OCI-M1 (cell line): ENCODE results near the gene ADIRF.
"Not testable (repeated sequence)": the region's sequence is repeated elsewhere in the genome, so short reads cannot be mapped to it uniquely, and the experiment has no call there.

Experiments used
- DNase-seq: peaks from one replicate; lab custom pipeline; 2025; lab: John Stamatoyannopoulos, UW

The ADIRF gene

GRCh38 chr10:86960863-86961434 lies 7.3 kb upstream of the ADIRF start:
- DNase-seq: no peak

- DNase-seq: no peak
These were observed 6.7 kb upstream of the ADIRF start for GRCh38 chr10:86961481-86962091.

- no peak for DNase-seq
These were observed 5.9 kb upstream of the ADIRF start for GRCh38 chr10:86962136-86962980.

GRCh38 chr10:86962981-86963310 lies 5.3 kb upstream of the ADIRF start:
- DNase-seq: no peak

- no peak for DNase-seq
These were observed 4.9 kb upstream of the ADIRF start for GRCh38 chr10:86963341-86963919.

GRCh38 chr10:86964061-86964846 lies 4.0 kb upstream of the ADIRF start:
- DNase-seq: no peak

GRCh38 chr10:86964847-86965190 lies 3.5 kb upstream of the ADIRF start:
- no peak for DNase-seq

- DNase-seq: no peak
These were observed 2.2 kb upstream of the ADIRF start for GRCh38 chr10:86965986-86966654.

- DNase-seq: no peak
These were observed 771 bp upstream of the ADIRF start for GRCh38 chr10:86967481-86967941.

GRCh38 chr10:86968994-86969355 lies 693 bp downstream of the ADIRF start:
- DNase-seq: no peak

GRCh38 chr10:86969421-86970041 lies 1.2 kb downstream of the ADIRF start:
- no peak for DNase-seq

GRCh38 chr10:86970162-86970981 lies 2.1 kb downstream of the ADIRF start:
- no peak for DNase-seq

- DNase-seq: no peak
These were observed 2.6 kb downstream of the ADIRF start for GRCh38 chr10:86970982-86971231.

GRCh38 chr10:86971232-86971991 lies 3.1 kb downstream of the ADIRF start:
- peak; percentile 89 for DNase-seq

GRCh38 chr10:86972613-86973380 lies 4.5 kb downstream of the ADIRF start:
- no peak for DNase-seq

GRCh38 chr10:86974484-86974883 lies 6.2 kb downstream of the ADIRF start:
- DNase-seq: no peak

GRCh38 chr10:86976362-86977056 lies 8.2 kb downstream of the ADIRF start:
- DNase-seq: no peak

- not testable (repeated sequence) for DNase-seq
These were observed 10.2 kb downstream of the ADIRF start for GRCh38 chr10:86978457-86978856.
